Stimulated activated CD4-positive, alpha-beta T cell treated with anti-CD3 and anti-CD28 coated beads, Interleukin-1b, Interleukin-23, amount 100 ng/mL, for 1 hour (primary cell): ENCODE data around the gene TBX1.

Experiments used
- DNase-seq, 2 donors: peaks; one replicate each; pipeline ENCODE4 v3.0.0-alpha.2; 2020; ENCODE audit warnings: low read depth in 2 of 2

TBX1 gene

GRCh38 chr22:19760058-19760950 lies at the start of gene TBX1:
TSS of gene TBX1 (plus strand) at chr22:19760778. CDS start at chr22:19760844, 66 bp downstream.
- DNase-seq = no peak

GRCh38 chr22:19713245-19713644 lies 47.3 kb upstream of the TBX1 start:
- DNase-seq = no peak

- no peak for DNase-seq
These were observed 46.8 kb upstream of the TBX1 start for GRCh38 chr22:19713650-19714311.

GRCh38 chr22:19714312-19715187 lies 46.0 kb upstream of the TBX1 start, which contains the start of gene SEPTIN5:
TSS of gene SEPTIN5 (plus strand) at chr22:19714503. CDS start at chr22:19714589, 86 bp downstream.
- DNase-seq = no peak

GRCh38 chr22:19715188-19715930 lies 45.2 kb upstream of the TBX1 start:
- DNase-seq = no peak

GRCh38 chr22:19716041-19716828 lies 44.3 kb upstream of the TBX1 start:
- no peak for DNase-seq

- no peak for DNase-seq
These were observed 43.8 kb upstream of the TBX1 start for GRCh38 chr22:19716829-19717105.

- DNase-seq = no peak
These were observed 43.4 kb upstream of the TBX1 start for GRCh38 chr22:19717181-19717580.

- DNase-seq = peak; percentile 46 to 78
These were observed 42.7 kb upstream of the TBX1 start for GRCh38 chr22:19717691-19718455.

GRCh38 chr22:19718456-19719049 lies 42.0 kb upstream of the TBX1 start:
- DNase-seq = no peak

- no peak for DNase-seq
These were observed 41.5 kb upstream of the TBX1 start for GRCh38 chr22:19719050-19719482.

GRCh38 chr22:19719488-19720021 lies 41.0 kb upstream of the TBX1 start:
- DNase-seq = no peak

GRCh38 chr22:19720150-19720827 lies 40.3 kb upstream of the TBX1 start:
- DNase-seq = no peak

GRCh38 chr22:19720999-19721329 lies 39.6 kb upstream of the TBX1 start:
- DNase-seq = no peak

GRCh38 chr22:19721330-19722177 lies 39.0 kb upstream of the TBX1 start:
- DNase-seq = no peak

GRCh38 chr22:19722178-19722981 lies 38.2 kb upstream of the TBX1 start:
- no peak for DNase-seq

GRCh38 chr22:19722982-19723231 lies 37.7 kb upstream of the TBX1 start:
- no peak for DNase-seq
